Keratinocyte (primary cell): ENCODE results near the gene RNF41.

Experiments
- CTCF ChIP-seq, 3 experiments: IDR thresholded peaks in 1 of 3; conservative IDR thresholded peaks in 1 of 3; optimal IDR thresholded peaks in 1 of 3; 2 replicates in 2 of 3; 3 replicates in 1 of 3; pipeline versions ENCODE3 to v1.5.1; 2011; ENCODE audit warnings: low read length in 3 of 3, mild to moderate bottlenecking in 3 of 3, moderate library complexity in 2 of 3, control low read depth in 1 of 3, inconsistent platforms in 1 of 3; ENCODE audit not compliant: insufficient read depth in 2 of 3; ENCODE audit errors: extremely low read depth in 1 of 3
- EZH2 ChIP-seq: IDR thresholded peaks from one replicate; pipeline ENCODE4 v1.6.1; 2012; ENCODE audit warnings: inconsistent platforms, mild to moderate bottlenecking, low read length, moderate library complexity

GRCh38 chr12:56169229-56169759, 52.4 kb downstream of the RNF41 start:
- no peak for TF ChIP-seq CTCF (optimal IDR thresholded peaks at IDR 0.05 in 1 of 3, IDR thresholded peaks at IDR 0.05 in 1 of 3, conservative IDR thresholded peaks at IDR 0.05 in 1 of 3; ENCODE audit: extremely low read depth in 1 of 3, insufficient read depth in 2 of 3, low read length in 3 of 3)
- TF ChIP-seq EZH2 = no peak
